A549 treated with GW870086 at 1 μM for 4 hours (cell line): ENCODE results near the gene VWA5B2. TPM values are rescaled to one million over a fixed set of nuclear protein-coding genes. Genes with fewer than 3 reads are reported as not detected.

ENCODE experiments used
- total RNA-seq: library from RNA; stranded (reverse); fragments of 200-300 nt; extraction: Qiagen RNA extraction; gene quantifications from 5 replicates; pipeline ENCODE4 v1.2.3, GENCODE V29; 2022; ENCODE audit warnings: low read depth

Gene VWA5B2
- 0.33 to 0.62 TPM (median 0.52 TPM) in 5 replicates for total RNA-seq

GRCh38 chr3:184229394-184230080, at the start of gene VWA5B2:
VWA5B2 (plus strand) TSS chr3:184229585; CDS start chr3:184230529, 944 bp downstream.

GRCh38 chr3:184186184-184186901, 43.0 kb upstream of the VWA5B2 start, which contains the start of gene ABCF3:
ABCF3 (plus strand) TSS chr3:184186199; CDS start chr3:184186208, 9 bp downstream.

DNA sequence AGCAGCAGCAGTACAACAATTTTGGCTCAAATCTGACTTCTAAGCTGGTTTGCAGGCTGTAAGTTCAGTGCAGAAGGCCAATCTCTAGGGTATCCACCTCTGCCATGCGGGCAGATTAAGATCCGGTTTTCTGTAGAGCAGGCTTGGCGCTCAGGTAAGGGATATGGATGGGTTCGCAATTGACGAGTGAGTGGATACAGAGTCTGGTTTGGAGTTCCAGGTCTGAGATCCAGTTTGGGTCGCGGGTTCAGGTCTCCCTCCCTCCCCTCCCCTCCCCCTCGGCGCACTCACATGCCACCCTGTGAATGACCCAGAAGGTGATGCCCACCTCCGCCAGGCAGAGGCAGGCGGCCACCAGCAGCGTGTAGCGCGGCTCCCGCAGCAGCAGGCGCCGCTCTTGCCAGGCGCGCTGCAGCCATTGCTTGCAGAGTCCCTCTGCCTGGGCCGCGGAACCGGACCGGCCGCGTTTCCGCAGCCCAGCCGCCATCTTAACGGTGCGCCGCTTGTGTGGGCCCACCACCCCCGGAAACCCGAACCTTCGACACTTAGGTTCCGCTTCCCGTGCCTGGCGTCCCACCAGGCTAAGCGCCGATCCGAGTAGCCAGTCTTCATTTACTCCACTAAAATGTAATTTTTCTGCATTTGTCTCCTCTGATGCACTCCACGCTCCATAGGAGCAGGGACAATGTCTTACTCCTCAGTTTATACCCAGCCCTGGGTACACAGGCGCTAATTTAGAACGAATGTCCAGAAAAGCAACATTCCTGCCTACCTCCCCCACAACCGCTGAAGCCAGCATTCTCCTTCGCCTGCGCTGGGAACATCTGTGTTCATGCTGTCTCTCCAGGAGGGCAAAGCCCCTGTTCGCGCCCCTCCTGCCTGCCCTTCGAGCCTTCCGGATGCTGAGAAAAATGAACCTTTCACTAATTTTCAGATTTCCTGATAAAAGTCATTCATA, 19.3 kb downstream of the VWA5B2 start, which contains the start of gene ALG3:
TSS of gene ALG3 (minus strand) at position 509 of the 958 bp plus-strand sequence. CDS start at position 487, 22 bp downstream.

GRCh38 chr3:184249412-184250166, 20.2 kb downstream of the VWA5B2 start, which contains the start of gene EEF1AKMT4:
EEF1AKMT4 (plus strand) TSS chr3:184249672; CDS start chr3:184249695, 23 bp downstream.

GRCh38 chr3:184261270-184261853, 32.0 kb downstream of the VWA5B2 start, which contains the start of gene CAMK2N2:
CAMK2N2 (minus strand) TSS chr3:184261553; CDS start chr3:184261285, 268 bp downstream.

DNA sequence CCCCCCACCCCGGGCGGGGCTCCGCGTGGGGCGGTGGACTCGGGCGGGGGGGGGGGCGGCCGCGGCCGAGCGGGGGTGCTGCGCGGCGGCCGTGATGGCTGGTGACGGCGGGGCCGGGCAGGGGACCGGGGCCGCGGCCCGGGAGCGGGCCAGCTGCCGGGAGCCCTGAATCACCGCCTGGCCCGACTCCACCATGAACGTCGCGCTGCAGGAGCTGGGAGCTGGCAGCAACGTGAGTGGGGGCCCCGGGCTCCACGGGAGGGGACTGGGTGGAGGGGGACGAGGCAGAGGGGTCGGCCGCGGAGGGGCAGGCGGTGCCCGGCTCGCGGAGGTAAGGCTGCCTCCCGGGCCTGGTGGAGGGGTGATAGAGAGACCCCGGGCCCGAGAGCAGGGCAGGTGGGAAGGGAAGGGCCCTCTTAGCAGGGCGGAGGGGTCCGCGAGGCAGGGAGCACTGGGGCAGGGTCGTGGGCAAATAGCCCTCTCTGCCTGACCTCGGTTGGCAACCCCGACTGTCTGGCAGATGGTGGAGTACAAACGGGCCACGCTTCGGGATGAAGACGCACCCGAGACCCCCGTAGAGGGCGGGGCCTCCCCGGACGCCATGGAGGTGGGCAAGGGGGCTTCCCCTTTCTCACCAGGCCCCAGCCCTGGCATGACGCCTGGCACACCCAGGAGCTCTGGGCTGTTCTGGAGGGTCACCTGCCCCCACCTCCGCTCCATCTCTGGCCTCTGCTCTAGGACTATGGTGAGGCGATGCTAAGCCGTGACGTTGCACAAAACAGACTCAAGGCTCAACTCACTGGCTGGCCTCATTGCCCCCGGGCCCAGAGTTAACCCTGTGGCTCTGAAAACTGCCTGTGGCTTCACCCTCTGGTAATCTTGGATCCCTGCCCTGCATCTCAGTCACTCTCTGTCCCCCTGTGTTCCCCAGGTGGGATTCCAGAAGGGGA, 46.9 kb downstream of the VWA5B2 start, which contains the start of gene ECE2:
TSS of gene ECE2 (plus strand) at position 62 of the 950 bp plus-strand sequence. CDS start at position 194, 132 bp downstream.

Other genes with a start within 250 kb of the VWA5B2 start
- 12.1 to 17.6 TPM (median 16.2 TPM) in 5 replicates for gene ABCC5, start 211.7 kb upstream of the VWA5B2 start, total RNA-seq
- not detected in 5 replicates for gene HTR3D, start 197.8 kb upstream of the VWA5B2 start, total RNA-seq
- gene HTR3C, start 176.5 kb upstream of the VWA5B2 start, total RNA-seq: not detected in 5 replicates
- gene HTR3E, start 132.5 kb upstream of the VWA5B2 start, total RNA-seq: not detected in 5 replicates
- 25.0 to 31.4 TPM (median 27.9 TPM) in 5 replicates for gene EIF2B5, start 94.2 kb upstream of the VWA5B2 start, total RNA-seq
- gene DVL3, start 74.2 kb upstream of the VWA5B2 start, total RNA-seq: 17.8 to 25.7 TPM (median 24.7 TPM) in 5 replicates
- 286 to 311 TPM (median 306 TPM) in 5 replicates for gene AP2M1, start 54.7 kb upstream of the VWA5B2 start, total RNA-seq
- 29.7 to 34.8 TPM (median 32.7 TPM) in 5 replicates for gene ABCF3, start 43.4 kb upstream of the VWA5B2 start, total RNA-seq
- 61.0 to 74.5 TPM (median 68.7 TPM) in 5 replicates for gene ALG3, start 19.4 kb downstream of the VWA5B2 start, total RNA-seq
- 8.7 to 13.2 TPM (median 12.4 TPM) in 5 replicates for gene EEF1AKMT4, start 20.1 kb downstream of the VWA5B2 start, total RNA-seq
- gene CAMK2N2, start 32.0 kb downstream of the VWA5B2 start, total RNA-seq: 0.80 to 1.7 TPM (median 1.4 TPM) in 5 replicates
- gene ECE2, start 46.4 kb downstream of the VWA5B2 start, total RNA-seq: not detected in 5 replicates
- gene PSMD2, start 69.7 kb downstream of the VWA5B2 start, total RNA-seq: 281 to 370 TPM (median 301 TPM) in 5 replicates
- gene EIF4G1, start 85.0 kb downstream of the VWA5B2 start, total RNA-seq: 254 to 267 TPM (median 261 TPM) in 5 replicates
- gene FAM131A, start 108.0 kb downstream of the VWA5B2 start, total RNA-seq: 9.1 to 12.0 TPM (median 11.5 TPM) in 5 replicates
- 4.8 to 6.6 TPM (median 5.9 TPM) in 5 replicates for gene CLCN2, start 132.0 kb downstream of the VWA5B2 start, total RNA-seq
- gene POLR2H, start 132.1 kb downstream of the VWA5B2 start, total RNA-seq: 72.1 to 81.2 TPM (median 75.1 TPM) in 5 replicates
- 0.07 TPM in 1 of 5 replicates, not detected in the others for gene THPO, start 148.6 kb downstream of the VWA5B2 start, total RNA-seq
- gene CHRD, start 150.5 kb downstream of the VWA5B2 start, total RNA-seq: 0.20 to 0.65 TPM (median 0.34 TPM) in 5 replicates